Frontal cortex (tissue), 4 donors: ENCODE measurements around the gene ASXL3. TPM values are rescaled to one million over a fixed set of nuclear protein-coding genes. Genes with fewer than 3 reads are reported as not detected.

Experiments used
- DNase-seq, 2 donors: peaks; one replicate each; pipeline ENCODE4 v3.0.0; 2012; ENCODE audit warnings: low spot score in 2 of 2
- FAIRE-seq: peaks from 2 replicates; lab custom pipeline; 2012; peaks lifted over from hg19 to GRCh38; lab: Jason Lieb, UNC
- total RNA-seq: library from RNA; depleted of rRNA; stranded (reverse); fragments of >200 nt; gene quantifications from one replicate; pipeline ENCODE4 v1.2.3, GENCODE V29; 2014
- donor health status: control.
- donor health status: control.
- donor health status: control.

Gene ASXL3
- total RNA-seq, 1 donor from 2014 or later = 87.2 TPM

GRCh38 chr18:33652635-33653034 lies 74.6 kb downstream of the ASXL3 start:
- DNase-seq = no peak
- FAIRE-seq = no peak

- DNase-seq = no peak
Measured at GRCh38 chr18:33653231-33653630, 75.2 kb downstream of the ASXL3 start.

GRCh38 chr18:33656889-33657448 lies 79.0 kb downstream of the ASXL3 start:
- FAIRE-seq = no peak
- DNase-seq = no peak

More at GRCh38 chr18:33653231-33653630, 75.2 kb downstream of the ASXL3 start:
- no peak for FAIRE-seq

- FAIRE-seq (no peak), DNase-seq (no peak)
Measured at GRCh38 chr18:33660696-33661310, 82.8 kb downstream of the ASXL3 start.

GRCh38 chr18:33664241-33664874 lies 86.3 kb downstream of the ASXL3 start:
- DNase-seq = no peak
- FAIRE-seq = no peak

- DNase-seq = no peak
- no peak for FAIRE-seq
Measured at GRCh38 chr18:33665187-33665586, 87.2 kb downstream of the ASXL3 start.

- FAIRE-seq (no peak), DNase-seq (no peak)
Measured at GRCh38 chr18:33665641-33666040, 87.6 kb downstream of the ASXL3 start.

GRCh38 chr18:33666915-33667314 lies 88.9 kb downstream of the ASXL3 start:
- FAIRE-seq (no peak), DNase-seq (no peak)

- DNase-seq (no peak), FAIRE-seq (no peak)
Measured at GRCh38 chr18:33669589-33669988, 91.6 kb downstream of the ASXL3 start.

GRCh38 chr18:33670029-33670428 lies 92.0 kb downstream of the ASXL3 start:
- DNase-seq (no peak), FAIRE-seq (no peak)

- DNase-seq = no peak
- FAIRE-seq = no peak
Measured at GRCh38 chr18:33673689-33674088, 95.7 kb downstream of the ASXL3 start.

GRCh38 chr18:33676593-33676992 lies 98.6 kb downstream of the ASXL3 start:
- no peak for FAIRE-seq

GRCh38 chr18:33677891-33678290 lies 99.9 kb downstream of the ASXL3 start:
- no peak for DNase-seq
- FAIRE-seq = no peak

More at GRCh38 chr18:33676593-33676992, 98.6 kb downstream of the ASXL3 start:
- DNase-seq = no peak

- DNase-seq (no peak), FAIRE-seq (no peak)
Measured at GRCh38 chr18:33682436-33682835, 104.4 kb downstream of the ASXL3 start.

- FAIRE-seq (no peak), DNase-seq (no peak)
Measured at GRCh38 chr18:33694593-33694992, 116.6 kb downstream of the ASXL3 start.

- FAIRE-seq (no peak), DNase-seq (no peak)
Measured at GRCh38 chr18:33696332-33697162, 118.5 kb downstream of the ASXL3 start.

- no peak for DNase-seq
- FAIRE-seq = no peak
Measured at GRCh38 chr18:33697498-33697897, 119.5 kb downstream of the ASXL3 start.

GRCh38 chr18:33699372-33699771 lies 121.4 kb downstream of the ASXL3 start:
- DNase-seq (no peak), FAIRE-seq (no peak)

- DNase-seq (no peak), FAIRE-seq (no peak)
Measured at GRCh38 chr18:33700513-33700976, 122.5 kb downstream of the ASXL3 start.

GRCh38 chr18:33702625-33703024 lies 124.6 kb downstream of the ASXL3 start:
- DNase-seq (no peak), FAIRE-seq (no peak)
